HEK293 (cell line): ENCODE data around the gene GAS7.

Source experiments
- CTCF ChIA-PET: fragments of 350-600 bp; formaldehyde crosslinking; extraction: SDS; loops from one replicate; lab custom pipeline; 2021; ENCODE audit warnings: antibody characterized with exemption; lab: Yijun Ruan, JAX
- POLR2A ChIA-PET: fragments of 300-600 bp; formaldehyde crosslinking; extraction: SDS; loops from one replicate; lab custom pipeline; 2020; ENCODE audit warnings: antibody characterized with exemption, inconsistent platforms; lab: Yijun Ruan, JAX
- H3K27ac ChIP-seq: fragments of 200-500 bp; sonication (Bioruptor generic); 2 replicates; pipeline ENCODE4 v1.5.1; 2014; ENCODE audit warnings: low read depth, low read length, control low read depth, inconsistent platforms; ENCODE audit errors: extremely low read depth
- H3K36me3 ChIP-seq, 2 experiments: fragments of 200-500 bp in 1 of 2; sonication (Bioruptor generic) in 1 of 2; 1 replicate in 1 of 2; 2 replicates in 1 of 2; pipeline ENCODE4 v1.5.1; 2014 to 2017; ENCODE audit warnings: inconsistent platforms in 2 of 2, low read length in 2 of 2; ENCODE audit not compliant: control insufficient read depth in 2 of 2, insufficient read depth in 1 of 2
- H3K4me1 ChIP-seq: fragments of 200-500 bp; sonication (Bioruptor generic); 2 replicates; pipeline ENCODE4 v1.5.1; 2014; ENCODE audit warnings: mild to moderate bottlenecking, low read length, inconsistent platforms; ENCODE audit not compliant: control insufficient read depth, insufficient read depth
- H3K4me3 ChIP-seq: 2 replicates; pipeline ENCODE4 v1.5.1; 2011; ENCODE audit warnings: low read depth, mild to moderate bottlenecking, control low read depth, low read length, moderate library complexity
- H3K9me3 ChIP-seq: fragments of 200-500 bp; sonication (Bioruptor generic); 2 replicates; pipeline ENCODE4 v1.5.1; 2014; ENCODE audit warnings: low read depth, low read length, inconsistent platforms; ENCODE audit not compliant: control insufficient read depth, insufficient read depth
- EGR2 ChIP-seq: fragments of 450-650 bp; formaldehyde crosslinking; IDR thresholded peaks from 2 replicates; pipeline ENCODE4 v1.5.1; 2016; ENCODE audit warnings: low read depth, missing biosample characterization, missing genetic modification characterization
- IKZF3 ChIP-seq: fragments of 450-650 bp; IDR thresholded peaks from 2 replicates; pipeline ENCODE4 v1.5.0; 2018; ENCODE audit warnings: missing biosample characterization, mild to moderate bottlenecking, missing genetic modification characterization, moderate library complexity
- WT1 ChIP-seq: fragments of 450-650 bp; formaldehyde crosslinking; IDR thresholded peaks from 2 replicates; pipeline ENCODE4 v1.5.1; 2016; ENCODE audit warnings: missing biosample characterization, missing genetic modification characterization
- YY2 ChIP-seq: fragments of 450-650 bp; formaldehyde crosslinking; IDR thresholded peaks from 2 replicates; pipeline ENCODE4 v1.5.1; 2016; ENCODE audit warnings: missing biosample characterization, missing genetic modification characterization
- ZFHX2 ChIP-seq: fragments of 450-650 bp; formaldehyde crosslinking; conservative IDR thresholded peaks from 2 replicates; pipeline ENCODE4 v1.5.1; 2016; ENCODE audit warnings: missing biosample characterization, missing genetic modification characterization
- ZNF138 ChIP-seq: fragments of 450-650 bp; formaldehyde crosslinking; IDR thresholded peaks from 2 replicates; pipeline ENCODE4 v1.5.1; 2016; ENCODE audit warnings: missing biosample characterization, missing genetic modification characterization, borderline replicate concordance
- ZNF146 ChIP-seq: fragments of 450-650 bp; formaldehyde crosslinking; IDR thresholded peaks from 2 replicates; pipeline ENCODE4 v1.5.1; 2016; ENCODE audit warnings: missing biosample characterization, missing genetic modification characterization
- ZNF157 ChIP-seq: fragments of 450-650 bp; formaldehyde crosslinking; IDR thresholded peaks from 2 replicates; pipeline ENCODE4 v1.5.1; 2016; ENCODE audit warnings: missing biosample characterization, missing genetic modification characterization
- ZNF2 ChIP-seq: fragments of 450-650 bp; formaldehyde crosslinking; IDR thresholded peaks from 2 replicates; pipeline ENCODE4 v1.5.1; 2016; ENCODE audit warnings: missing biosample characterization, missing genetic modification characterization
- ZNF350 ChIP-seq: fragments of 450-650 bp; formaldehyde crosslinking; IDR thresholded peaks from 2 replicates; pipeline ENCODE4 v1.5.0; 2017; ENCODE audit warnings: missing biosample characterization, mild to moderate bottlenecking, missing genetic modification characterization
- ZNF416 ChIP-seq: fragments of 450-650 bp; formaldehyde crosslinking; IDR thresholded peaks from 2 replicates; pipeline ENCODE4 v1.5.1; 2016; ENCODE audit warnings: missing biosample characterization, missing genetic modification characterization
- ZNF48 ChIP-seq: fragments of 450-650 bp; formaldehyde crosslinking; IDR thresholded peaks from 2 replicates; pipeline ENCODE4 v1.5.1; 2016; ENCODE audit warnings: missing biosample characterization, missing genetic modification characterization
- ZNF561 ChIP-seq: fragments of 450-650 bp; IDR thresholded peaks from 2 replicates; pipeline ENCODE4 v1.5.1; 2018; ENCODE audit warnings: missing biosample characterization, missing genetic modification characterization, borderline replicate concordance
- ZSCAN23 ChIP-seq: fragments of 450-650 bp; formaldehyde crosslinking; IDR thresholded peaks from 2 replicates; pipeline ENCODE4 v1.5.1; 2016; ENCODE audit warnings: missing biosample characterization, missing genetic modification characterization
- TF ChIP-seq, protein P1 (sequence below): fragments of 450-650 bp; formaldehyde crosslinking; IDR thresholded peaks from 2 replicates; pipeline ENCODE4 v1.5.1; 2016; ENCODE audit warnings: missing biosample characterization, missing genetic modification characterization
- TF ChIP-seq, protein P2 (sequence below): fragments of 450-650 bp; formaldehyde crosslinking; IDR thresholded peaks from 2 replicates; pipeline ENCODE4 v1.5.1; 2016; ENCODE audit warnings: missing biosample characterization, missing genetic modification characterization
- TF ChIP-seq, protein P3 (sequence below): fragments of 450-650 bp; formaldehyde crosslinking; IDR thresholded peaks from 2 replicates; pipeline ENCODE4 v1.5.1; 2016; ENCODE audit warnings: missing biosample characterization, missing genetic modification characterization
- TF ChIP-seq, protein P4 (sequence below): fragments of 450-650 bp; formaldehyde crosslinking; IDR thresholded peaks from 2 replicates; pipeline ENCODE4 v1.5.1; 2016; ENCODE audit warnings: missing biosample characterization, missing genetic modification characterization

GAS7 gene

DNA sequence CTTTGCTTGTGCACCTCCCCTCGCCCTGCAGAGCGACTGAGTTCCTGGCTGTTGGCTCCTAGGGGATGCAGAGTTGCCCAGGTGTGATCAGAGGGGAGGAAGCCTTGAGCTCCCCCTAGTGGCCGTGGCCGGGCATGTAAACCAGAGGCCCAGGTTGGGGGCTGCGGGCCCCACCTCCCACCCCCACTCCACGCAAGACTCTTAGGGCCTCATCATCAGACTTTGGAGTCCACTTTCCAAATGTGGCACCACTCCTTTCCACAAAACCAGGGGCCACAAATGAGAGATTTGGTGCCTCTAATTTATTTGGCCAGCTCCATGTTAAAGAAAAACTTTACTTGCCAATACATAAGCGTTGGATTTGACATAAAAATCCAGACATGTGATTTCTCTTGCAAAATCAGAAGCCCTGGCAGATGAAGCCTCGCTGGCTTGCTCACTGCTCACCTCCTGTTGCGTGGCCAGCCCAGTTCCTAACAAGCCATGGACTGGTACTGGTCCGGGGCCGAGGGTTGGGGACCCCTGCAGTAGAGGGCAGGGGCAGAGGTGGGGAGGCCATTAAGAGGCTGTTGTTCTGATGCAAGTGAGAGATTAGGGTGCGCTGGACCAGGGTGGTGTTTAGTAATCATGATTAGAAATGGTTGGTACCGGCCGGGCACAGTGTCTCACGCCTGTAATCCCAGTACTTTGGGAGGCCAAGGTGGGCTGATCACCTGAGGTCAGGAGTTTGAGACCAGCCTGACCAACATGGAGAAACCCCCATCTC lies 28.7 kb upstream of the GAS7 start (continued):
- TF ChIP-seq ZNF2 (no peak), ZNF350 (tag by site-specific recombination) (no peak)
- TF ChIP-seq, protein P1, sequence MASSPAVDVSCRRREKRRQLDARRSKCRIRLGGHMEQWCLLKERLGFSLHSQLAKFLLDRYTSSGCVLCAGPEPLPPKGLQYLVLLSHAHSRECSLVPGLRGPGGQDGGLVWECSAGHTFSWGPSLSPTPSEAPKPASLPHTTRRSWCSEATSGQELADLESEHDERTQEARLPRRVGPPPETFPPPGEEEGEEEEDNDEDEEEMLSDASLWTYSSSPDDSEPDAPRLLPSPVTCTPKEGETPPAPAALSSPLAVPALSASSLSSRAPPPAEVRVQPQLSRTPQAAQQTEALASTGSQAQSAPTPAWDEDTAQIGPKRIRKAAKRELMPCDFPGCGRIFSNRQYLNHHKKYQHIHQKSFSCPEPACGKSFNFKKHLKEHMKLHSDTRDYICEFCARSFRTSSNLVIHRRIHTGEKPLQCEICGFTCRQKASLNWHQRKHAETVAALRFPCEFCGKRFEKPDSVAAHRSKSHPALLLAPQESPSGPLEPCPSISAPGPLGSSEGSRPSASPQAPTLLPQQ = peak; percentile 90
- TF ChIP-seq, protein P2, sequence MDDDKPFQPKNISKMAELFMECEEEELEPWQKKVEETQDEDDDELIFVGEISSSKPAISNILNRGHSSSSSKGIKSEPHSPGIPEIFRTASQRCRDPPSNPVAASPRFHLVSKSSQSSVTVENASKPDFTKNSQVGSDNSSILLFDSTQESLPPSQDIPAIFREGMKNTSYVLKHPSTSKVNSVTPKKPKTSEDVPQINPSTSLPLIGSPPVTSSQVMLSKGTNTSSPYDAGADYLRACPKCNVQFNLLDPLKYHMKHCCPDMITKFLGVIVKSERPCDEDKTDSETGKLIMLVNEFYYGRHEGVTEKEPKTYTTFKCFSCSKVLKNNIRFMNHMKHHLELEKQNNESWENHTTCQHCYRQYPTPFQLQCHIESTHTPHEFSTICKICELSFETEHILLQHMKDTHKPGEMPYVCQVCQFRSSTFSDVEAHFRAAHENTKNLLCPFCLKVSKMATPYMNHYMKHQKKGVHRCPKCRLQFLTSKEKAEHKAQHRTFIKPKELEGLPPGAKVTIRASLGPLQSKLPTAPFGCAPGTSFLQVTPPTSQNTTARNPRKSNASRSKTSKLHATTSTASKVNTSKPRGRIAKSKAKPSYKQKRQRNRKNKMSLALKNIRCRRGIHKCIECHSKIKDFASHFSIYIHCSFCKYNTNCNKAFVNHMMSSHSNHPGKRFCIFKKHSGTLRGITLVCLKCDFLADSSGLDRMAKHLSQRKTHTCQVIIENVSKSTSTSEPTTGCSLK (tag by site-specific recombination) = no peak
- TF ChIP-seq, protein P3, sequence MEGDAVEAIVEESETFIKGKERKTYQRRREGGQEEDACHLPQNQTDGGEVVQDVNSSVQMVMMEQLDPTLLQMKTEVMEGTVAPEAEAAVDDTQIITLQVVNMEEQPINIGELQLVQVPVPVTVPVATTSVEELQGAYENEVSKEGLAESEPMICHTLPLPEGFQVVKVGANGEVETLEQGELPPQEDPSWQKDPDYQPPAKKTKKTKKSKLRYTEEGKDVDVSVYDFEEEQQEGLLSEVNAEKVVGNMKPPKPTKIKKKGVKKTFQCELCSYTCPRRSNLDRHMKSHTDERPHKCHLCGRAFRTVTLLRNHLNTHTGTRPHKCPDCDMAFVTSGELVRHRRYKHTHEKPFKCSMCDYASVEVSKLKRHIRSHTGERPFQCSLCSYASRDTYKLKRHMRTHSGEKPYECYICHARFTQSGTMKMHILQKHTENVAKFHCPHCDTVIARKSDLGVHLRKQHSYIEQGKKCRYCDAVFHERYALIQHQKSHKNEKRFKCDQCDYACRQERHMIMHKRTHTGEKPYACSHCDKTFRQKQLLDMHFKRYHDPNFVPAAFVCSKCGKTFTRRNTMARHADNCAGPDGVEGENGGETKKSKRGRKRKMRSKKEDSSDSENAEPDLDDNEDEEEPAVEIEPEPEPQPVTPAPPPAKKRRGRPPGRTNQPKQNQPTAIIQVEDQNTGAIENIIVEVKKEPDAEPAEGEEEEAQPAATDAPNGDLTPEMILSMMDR (tag by site-specific recombination) = peak; percentile 41; the same call in 1 of the 2 replicates

DNA sequence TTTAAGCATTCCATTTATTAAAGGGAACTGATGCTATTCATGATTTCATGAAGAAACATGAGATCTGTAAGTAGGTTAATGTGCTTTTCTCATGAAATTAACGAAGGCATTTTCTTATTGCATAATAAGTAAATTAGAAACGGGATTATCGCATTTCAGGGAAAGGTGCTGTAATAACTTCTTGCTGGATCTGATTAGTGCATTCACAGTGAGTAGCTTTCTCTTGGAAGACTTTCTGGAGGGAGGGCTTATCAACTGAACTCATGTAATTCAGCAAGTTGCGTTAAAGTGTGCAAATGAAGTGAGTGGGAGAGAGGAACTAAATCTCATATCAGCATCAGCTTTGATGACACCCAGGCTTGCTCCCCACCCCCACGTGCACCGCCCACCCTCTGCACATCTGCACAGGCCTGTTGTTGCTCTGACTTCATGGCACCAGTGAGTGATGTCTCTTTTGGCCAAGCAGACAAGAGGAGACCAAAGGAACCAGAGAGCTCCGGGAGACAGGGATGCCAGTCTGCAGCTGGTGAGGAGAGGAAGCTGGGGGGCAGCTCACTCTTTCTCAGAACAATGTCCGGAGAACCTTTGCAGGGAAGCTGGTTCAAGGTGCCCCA lies 26.3 kb upstream of the GAS7 start:
- Histone ChIP-seq H3K4me1 (no peaks in the 10 kb centered on the region), H3K4me3 (no peak overlapping the region), H3K9me3 (no peaks in the 10 kb centered on the region; the same call in 1 of the 2 replicates), H3K27ac (no peak overlapping the region), H3K36me3 (no peaks in the 10 kb centered on the region)
- ChIA-PET CTCF (interaction anchor here (0.6 to 2.0 kb wide), 8 partner anchors 10 to 1284 kb away, joined by 3 to 6 read pairs (median 3); no protein-coding TSS in a partner anchor), POLR2A (no interaction called here)
- TF ChIP-seq ZNF48 (tag by site-specific recombination) (no peak), ZFHX2 (tag by site-specific recombination) (peak; percentile 43; the same call in 1 of the 2 replicates), EGR2 (tag by site-specific recombination) (peak; percentile 64)

DNA sequence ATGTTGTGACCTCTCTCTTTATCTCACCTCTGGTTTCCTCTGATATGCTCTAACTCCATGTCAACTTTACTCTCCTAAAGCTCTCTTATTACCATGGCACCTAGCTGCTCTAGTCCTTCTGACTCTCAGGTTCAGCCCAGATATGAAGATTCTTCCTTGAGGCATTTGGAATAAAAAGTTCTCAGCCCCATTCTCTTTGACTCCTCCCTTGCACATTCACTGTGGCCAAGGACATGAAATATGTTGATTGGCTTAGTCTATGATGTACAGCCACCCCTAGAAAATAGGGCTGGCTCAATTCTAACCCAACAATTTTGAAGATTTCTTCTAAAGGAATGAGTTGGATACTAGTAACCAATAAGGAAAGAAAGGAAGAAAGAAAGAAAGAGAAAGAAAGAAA lies 20.8 kb upstream of the GAS7 start:
- TF ChIP-seq ZSCAN23 (tag by site-specific recombination) (no peak), IKZF3 (tag by site-specific recombination) (no peak), ZNF561 (no peak), WT1 (no peak), ZNF146 (tag by site-specific recombination) (no peak), ZNF157 (tag by site-specific recombination) (no peak), YY2 (tag by site-specific recombination) (no peak), ZNF416 (no peak), ZNF138 (tag by site-specific recombination) (no peak)
- TF ChIP-seq, protein P4, sequence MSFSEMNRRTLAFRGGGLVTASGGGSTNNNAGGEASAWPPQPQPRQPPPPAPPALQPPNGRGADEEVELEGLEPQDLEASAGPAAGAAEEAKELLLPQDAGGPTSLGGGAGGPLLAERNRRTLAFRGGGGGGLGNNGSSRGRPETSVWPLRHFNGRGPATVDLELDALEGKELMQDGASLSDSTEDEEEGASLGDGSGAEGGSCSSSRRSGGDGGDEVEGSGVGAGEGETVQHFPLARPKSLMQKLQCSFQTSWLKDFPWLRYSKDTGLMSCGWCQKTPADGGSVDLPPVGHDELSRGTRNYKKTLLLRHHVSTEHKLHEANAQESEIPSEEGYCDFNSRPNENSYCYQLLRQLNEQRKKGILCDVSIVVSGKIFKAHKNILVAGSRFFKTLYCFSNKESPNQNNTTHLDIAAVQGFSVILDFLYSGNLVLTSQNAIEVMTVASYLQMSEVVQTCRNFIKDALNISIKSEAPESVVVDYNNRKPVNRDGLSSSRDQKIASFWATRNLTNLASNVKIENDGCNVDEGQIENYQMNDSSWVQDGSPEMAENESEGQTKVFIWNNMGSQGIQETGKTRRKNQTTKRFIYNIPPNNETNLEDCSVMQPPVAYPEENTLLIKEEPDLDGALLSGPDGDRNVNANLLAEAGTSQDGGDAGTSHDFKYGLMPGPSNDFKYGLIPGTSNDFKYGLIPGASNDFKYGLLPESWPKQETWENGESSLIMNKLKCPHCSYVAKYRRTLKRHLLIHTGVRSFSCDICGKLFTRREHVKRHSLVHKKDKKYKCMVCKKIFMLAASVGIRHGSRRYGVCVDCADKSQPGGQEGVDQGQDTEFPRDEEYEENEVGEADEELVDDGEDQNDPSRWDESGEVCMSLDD (tag by site-specific recombination) = no peak
- TF ChIP-seq, all 188 proteins: peak for 0
- POLR2A ChIA-PET = no interaction called here
- CTCF ChIA-PET = no interaction called here

More for the DNA sequence above, 20.8 kb upstream of the GAS7 start:
- Histone ChIP-seq H3K4me1 (no peaks in the 10 kb centered on the region), H3K27ac (no peak overlapping the region), H3K9me3 (no peaks in the 10 kb centered on the region; the same call in 1 of the 2 replicates), H3K36me3 (no peaks in the 10 kb centered on the region), H3K4me3 (no peak overlapping the region)
